Eye (tissue), 1 donor: ENCODE measurements around the gene HK1.
"Not testable (repeated sequence)": the region's sequence is repeated elsewhere in the genome, so short reads cannot be mapped to it uniquely, and the experiment has no call there.

Experiments used
- DNase-seq: peaks from one replicate; pipeline ENCODE4 v3.0.0-alpha.2; 2015

HK1 gene

GRCh38 chr10:69428165-69428564, 149.9 kb downstream of the HK1 start:
- no peak for DNase-seq

GRCh38 chr10:69434169-69434568, 155.9 kb downstream of the HK1 start:
- no peak for DNase-seq

GRCh38 chr10:69434926-69435325, 156.6 kb downstream of the HK1 start:
- no peak for DNase-seq

- no peak for DNase-seq
These were observed 157.7 kb downstream of the HK1 start for GRCh38 chr10:69435966-69436520.

GRCh38 chr10:69437321-69438259, 159.3 kb downstream of the HK1 start:
- DNase-seq: no peak

- DNase-seq: no peak
These were observed 160.4 kb downstream of the HK1 start for GRCh38 chr10:69438536-69439349.

GRCh38 chr10:69439350-69439739, 161.0 kb downstream of the HK1 start:
- no peak for DNase-seq

GRCh38 chr10:69439813-69440506, 161.7 kb downstream of the HK1 start:
- DNase-seq: peak; percentile 62

GRCh38 chr10:69443354-69443753, 165.1 kb downstream of the HK1 start:
- DNase-seq: no peak

- DNase-seq: no peak
These were observed 166.7 kb downstream of the HK1 start for GRCh38 chr10:69445041-69445440.

GRCh38 chr10:69446229-69446628, 167.9 kb downstream of the HK1 start:
- DNase-seq: no peak

GRCh38 chr10:69446650-69447151, 168.4 kb downstream of the HK1 start:
- DNase-seq: no peak

GRCh38 chr10:69449841-69450240, 171.5 kb downstream of the HK1 start:
- DNase-seq: peak; percentile 79

GRCh38 chr10:69450395-69450794, 172.1 kb downstream of the HK1 start:
- not testable (repeated sequence) for DNase-seq

- DNase-seq: peak; percentile 94
These were observed 173.0 kb downstream of the HK1 start, which contains the start of gene TSPAN15 for GRCh38 chr10:69451209-69451783. Gene TSPAN15 (plus strand): TSS chr10:69451465. CDS start chr10:69451595, 130 bp downstream.
